ENCODE results near the gene CILP2.
A peak's percentile ranks its signal among the peaks of the same experiment; 100 is the strongest.

CILP2 gene

GRCh38 chr19:19506592-19506991, 31.5 kb upstream of the CILP2 start:
- no peak for DNase-seq

- no peak for DNase-seq
Measured at GRCh38 chr19:19507354-19507753, 30.7 kb upstream of the CILP2 start.

DNA sequence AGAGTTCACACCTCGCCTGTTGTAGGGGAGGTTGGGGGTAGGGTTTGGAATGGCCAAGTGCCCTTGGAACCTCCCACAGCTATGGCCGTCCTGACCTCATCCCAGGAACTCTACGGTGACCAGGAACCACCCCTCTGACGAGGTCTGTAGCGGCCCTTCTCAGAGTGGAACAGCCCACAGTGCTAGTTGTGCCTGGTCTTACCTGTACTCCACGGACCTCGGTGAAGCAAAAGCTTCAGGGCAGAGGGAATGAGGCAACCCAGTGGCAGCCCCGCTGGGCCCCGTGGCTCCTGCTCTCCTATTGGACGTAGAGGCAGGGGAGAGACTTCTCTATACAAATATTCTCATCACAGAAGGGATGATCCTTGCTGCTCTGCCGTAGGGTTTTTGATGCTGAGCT, 29.8 kb upstream of the CILP2 start:
- DNase-seq: no peak

DNA sequence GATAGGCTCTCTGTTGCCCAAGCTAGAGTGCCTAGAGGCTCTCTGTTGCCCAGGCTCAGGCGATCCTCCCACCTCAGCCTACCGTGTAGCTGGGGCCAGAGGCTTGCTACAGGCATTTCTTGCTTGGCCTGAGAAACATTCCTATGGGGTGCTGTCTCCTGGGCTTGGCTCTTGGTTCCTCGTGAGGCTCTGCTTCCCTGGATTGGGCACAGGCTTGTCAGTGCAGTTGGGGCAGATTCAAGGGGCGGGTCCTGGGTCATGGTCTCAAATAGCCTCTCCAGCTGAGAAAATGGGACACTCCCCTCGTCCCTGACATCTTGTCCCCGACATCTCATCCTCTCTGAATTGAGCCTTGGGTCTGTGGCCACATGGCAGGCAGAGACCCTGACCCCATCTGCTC, 27.6 kb upstream of the CILP2 start:
- no peak for DNase-seq

DNA sequence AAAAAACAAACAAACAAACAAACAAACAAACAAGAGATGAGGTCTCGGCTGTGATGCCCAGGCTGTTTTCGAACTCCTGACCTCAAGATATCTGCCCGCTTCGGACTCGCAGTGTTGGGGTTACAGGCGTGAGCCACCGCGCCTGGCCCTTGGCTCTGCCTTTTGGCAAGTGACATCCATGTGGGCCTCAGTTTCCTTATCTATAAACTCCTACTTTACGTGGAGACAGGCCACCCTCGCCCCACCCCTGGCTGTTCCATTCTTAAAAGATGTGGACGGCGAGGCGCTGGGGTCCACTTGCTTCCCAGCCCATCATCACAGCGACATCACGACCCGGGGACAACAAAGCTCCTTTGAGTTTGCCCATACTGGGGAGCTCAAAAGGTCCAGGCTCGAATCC, 24.4 kb upstream of the CILP2 start:
- no peak for DNase-seq

DNA sequence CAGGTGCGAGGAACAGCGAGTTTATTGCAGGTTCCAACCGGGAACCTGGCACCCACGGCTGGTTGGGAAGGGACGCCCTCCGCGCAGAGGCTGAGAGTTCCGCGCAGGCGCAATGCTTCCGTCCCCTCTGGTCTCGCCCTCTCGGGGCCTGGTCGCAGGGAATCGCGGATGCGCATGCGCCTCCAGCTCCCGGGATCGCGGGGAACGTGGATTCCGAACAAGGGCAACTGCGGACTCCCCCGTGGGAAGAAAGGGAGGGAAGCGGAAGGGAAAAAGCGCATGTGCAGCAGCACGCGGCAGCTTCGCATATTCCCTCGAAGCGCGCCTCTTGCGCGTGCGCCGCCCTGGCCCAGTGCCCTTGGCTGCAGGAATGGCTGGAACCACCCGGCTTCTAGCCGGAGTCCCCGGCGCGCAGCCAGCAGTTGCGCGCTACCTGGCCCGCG, 23.8 kb upstream of the CILP2 start:
- DNase-seq: no peak

- no peak for DNase-seq
Measured at GRCh38 chr19:19514881-19515641, 23.0 kb upstream of the CILP2 start, which contains the start of gene TSSK6. Gene TSSK6, minus strand, starts transcription at chr19:19515548. Its CDS starts 121 bp downstream, at chr19:19515427.

DNA sequence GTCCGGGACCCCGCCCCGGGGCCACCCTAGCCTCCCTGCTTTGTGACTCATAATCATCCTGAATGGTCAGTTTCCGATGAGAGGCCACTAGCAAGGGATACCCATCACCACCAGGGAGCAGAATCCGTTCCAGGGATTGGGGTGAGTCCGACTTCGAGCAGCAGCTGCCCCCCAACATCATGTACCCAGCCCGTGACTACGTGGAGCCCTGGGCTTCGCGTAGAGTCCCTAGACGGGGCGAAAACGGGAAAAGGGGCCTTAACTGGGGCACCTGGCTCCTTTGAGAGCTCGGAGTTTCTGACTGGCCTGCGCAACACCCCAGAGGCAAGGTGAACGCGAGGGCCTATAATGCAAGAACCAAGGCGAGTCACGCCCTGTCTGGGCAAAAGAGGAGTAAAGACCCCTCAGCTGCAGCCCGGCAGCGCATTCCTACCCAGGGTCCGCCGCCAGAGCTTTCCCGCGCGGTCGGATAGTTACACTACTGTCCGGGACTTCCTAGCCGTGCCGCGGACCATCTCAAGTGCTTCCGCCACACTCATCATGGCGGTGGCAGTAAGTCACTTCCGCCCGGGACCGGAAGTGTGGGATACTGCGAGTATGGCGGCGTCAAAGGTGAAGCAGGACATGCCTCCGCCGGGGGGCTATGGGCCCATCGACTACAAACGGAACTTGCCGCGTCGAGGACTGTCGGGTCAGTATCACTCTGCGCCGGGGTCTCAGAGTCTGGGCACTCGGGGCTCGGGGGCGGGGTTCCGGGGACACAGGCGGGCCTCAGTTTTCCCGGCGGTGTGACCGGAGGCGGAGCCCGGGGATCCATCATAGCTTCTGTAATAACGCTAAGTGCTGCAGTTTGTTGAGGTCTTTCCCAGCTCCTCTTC, 22.2 kb upstream of the CILP2 start, which contains the start of gene NDUFA13:
Gene NDUFA13 (plus strand): TSS at position 584 of the 878 bp plus-strand sequence. CDS start 14 bp downstream, at position 598.
- DNase-seq: peak; percentile 94

DNA sequence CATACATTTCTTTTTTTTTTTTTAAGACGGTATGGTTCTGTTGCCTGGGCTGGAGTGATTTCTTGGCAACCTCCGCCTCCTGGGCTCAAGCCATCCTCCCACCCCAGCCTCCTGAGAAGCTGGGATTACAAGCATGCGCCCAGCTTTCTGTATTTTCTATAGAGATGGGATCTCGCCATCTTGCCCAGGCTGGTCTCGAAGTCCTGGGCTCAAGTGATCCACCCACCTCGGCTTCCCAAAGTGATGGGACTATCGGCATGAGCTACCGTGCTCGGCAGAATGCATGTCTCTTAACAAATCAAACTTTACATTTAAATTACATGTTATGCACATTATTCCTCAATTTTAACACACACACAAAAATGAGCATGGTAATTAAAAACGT, 20.8 kb upstream of the CILP2 start:
- no peak for DNase-seq

DNA sequence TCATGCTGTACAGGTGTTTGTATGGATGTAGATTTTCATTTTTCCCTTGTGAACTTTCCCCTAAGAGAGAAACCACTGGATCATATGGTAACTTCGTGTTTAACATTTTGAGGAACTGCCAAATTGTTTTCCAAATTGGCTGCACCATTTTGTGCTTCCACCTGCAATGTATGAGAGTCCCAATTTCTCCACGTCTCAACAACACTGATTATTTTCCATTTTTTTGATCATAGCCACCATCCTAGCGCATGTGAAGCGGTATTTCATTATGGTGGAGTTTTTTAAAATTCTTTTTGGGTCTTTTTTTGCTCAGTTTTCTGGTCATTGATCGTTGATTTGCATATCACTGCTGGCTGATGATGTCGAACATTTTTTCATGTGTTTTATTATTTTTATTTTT, 17.1 kb upstream of the CILP2 start:
- no peak for DNase-seq

DNA sequence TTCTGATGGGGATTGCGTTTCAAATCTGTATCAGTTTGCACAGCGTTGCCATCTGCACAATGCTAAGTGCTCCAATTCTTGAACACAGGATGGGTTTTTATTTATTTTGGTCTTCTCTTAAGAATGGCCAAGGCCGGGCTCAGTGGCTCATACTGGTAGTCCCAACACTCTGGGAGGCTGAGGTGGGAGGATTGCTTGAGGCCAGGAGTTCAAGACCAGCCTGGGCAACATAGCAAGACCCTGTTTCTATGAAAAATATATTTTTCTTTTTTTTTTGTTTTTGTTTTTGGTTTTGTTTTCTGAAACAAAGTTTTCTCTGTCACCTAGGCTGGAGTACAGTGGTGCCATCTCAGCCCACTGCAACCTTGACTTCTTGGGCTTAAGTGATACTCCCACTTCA, 14.9 kb upstream of the CILP2 start:
- no peak for DNase-seq

DNA sequence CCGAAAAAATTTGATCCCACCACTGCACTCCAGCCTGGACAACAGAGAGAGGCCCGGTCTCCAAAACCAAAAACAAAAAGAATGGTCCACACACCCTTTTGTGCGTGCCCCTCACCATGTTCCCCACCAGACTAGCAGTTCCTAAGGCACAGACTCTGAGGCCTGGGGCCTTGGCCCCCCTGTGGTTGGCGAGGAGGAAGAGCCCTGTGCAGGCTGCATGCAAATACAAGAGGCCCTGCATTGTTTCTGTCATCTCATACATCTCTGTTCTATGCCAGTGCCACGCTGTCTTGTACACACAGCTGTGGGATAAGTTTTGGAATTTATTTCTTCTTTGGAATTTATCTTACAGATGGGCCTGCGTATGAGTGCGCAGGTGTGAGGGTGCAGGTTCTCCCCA, 14.0 kb upstream of the CILP2 start:
- DNase-seq: no peak

DNA sequence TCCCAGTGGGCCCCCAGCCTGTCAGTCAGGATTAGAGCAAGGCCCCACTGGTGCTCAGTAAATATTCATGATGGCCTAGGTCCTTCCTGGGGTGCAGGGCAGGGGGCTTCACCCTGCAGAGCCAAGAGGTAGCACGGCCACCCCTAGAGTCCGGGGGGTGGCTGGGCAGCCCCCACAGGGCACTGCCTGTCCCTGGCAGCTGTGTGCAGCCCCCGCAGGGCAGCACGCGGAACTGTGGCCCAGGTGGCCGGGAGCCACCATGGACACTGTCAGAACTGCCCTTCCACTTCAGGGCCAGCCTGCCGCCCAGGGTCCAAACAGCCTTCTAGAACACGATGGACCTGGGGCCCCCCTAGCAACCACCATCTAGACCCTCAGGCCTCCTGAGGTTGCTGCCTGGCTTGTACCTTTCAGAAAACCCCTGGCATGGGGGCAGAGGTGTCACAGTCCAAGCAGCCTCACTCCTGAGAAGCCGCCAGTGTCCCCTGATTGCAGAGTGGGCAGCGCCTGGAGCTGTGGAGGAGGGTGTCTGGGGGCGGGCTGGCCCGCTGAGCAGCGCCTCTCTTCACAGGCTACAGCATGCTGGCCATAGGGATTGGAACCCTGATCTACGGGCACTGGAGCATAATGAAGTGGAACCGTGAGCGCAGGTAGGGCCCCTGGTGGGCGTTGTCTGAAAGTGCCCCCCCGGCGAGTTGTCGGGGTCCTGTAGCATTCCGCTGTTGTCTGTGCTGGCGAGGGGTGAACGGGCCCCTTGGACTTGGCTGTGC, 12.3 kb upstream of the CILP2 start:
- DNase-seq: no peak

DNA sequence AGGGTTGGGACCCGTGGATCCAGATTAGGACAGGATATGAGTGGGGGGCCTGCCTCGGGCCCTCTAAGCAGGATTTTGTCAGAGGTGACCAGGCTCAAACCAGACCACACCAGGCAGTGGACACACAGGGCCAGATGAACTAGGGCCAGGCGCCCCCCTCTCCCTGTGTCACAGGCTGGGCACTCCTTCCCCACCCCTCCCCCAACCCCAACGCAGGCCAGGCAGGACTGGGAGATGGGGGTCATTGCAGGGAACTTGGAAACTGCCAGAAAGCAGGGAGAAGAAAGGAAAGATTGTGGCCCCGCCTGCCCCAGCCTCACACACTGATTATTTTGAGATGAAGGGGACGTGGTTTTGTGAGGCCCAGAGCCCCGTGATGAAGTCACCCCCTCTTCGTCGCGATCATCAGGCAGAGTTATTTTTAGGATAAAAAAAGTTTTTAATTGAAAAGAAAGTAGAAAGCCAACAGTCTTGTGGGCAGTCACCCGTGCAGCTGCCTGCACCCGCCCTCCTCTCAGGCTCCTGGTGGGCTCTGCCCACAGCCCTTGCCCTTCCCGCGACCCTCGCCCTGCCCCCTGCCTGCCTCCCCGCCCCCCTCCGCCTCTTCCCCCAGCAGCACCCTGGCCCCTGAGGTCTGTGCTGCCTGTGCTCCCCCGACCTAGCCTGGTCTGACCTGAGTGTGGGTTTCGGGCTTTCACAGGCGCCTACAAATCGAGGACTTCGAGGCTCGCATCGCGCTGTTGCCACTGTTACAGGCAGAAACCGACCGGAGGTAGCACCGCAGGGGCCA, 11.3 kb upstream of the CILP2 start:
- DNase-seq: no peak

DNA sequence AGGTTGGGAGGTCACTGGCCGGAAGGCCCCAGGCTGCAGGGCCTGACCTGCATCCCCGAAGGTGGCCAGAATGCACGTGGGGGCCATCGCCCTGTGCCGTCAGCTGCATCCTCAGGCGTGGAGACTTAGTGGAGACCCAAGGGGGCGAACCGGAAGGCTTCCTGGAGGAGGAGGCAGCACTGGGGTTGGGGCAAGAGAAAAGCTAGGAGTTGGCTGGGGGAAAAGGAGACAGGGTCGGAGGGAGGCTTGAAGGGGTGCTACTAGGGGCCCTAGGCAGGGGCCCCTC, 10.8 kb upstream of the CILP2 start:
- no peak for DNase-seq

DNA sequence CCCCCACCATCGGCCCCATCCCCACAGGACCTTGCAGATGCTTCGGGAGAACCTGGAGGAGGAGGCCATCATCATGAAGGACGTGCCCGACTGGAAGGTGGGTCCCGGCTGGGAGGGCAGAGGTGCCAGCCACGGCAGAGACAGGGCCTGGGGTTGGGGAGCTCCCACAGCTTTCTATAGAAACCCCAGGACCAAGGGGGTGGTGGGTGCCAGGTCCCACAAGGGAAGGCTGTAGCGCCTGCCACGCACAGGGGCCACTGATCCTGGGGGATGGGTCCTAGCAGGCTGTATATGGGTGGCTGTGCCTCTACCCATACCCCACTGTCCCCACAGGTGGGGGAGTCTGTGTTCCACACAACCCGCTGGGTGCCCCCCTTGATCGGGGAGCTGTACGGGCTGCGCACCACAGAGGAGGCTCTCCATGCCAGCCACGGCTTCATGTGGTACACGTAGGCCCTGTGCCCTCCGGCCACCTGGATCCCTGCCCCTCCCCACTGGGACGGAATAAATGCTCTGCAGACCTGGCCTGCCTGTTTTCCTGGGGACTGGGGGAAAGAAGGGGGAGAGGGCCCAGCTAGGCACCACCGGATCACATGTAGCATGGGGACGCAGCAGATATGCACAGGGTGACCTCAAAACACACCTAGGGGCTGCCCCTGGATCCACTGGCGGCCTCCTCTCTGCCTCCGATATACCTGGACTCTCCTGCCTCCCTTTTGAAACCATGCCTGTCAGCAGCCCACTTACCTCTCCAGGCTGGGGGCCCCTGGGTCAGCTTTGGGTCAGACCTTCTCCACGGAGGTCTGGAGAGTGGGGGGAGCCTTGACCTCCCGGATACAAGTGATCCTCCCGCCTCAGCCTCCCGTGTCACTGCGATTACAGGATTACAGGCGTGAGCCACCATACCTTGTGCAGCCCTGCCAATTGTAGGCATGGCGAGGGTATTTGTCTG, 10.1 kb upstream of the CILP2 start:
- DNase-seq: no peak

GRCh38 chr19:19528721-19529490, 9.2 kb upstream of the CILP2 start, which contains the start of gene YJEFN3:
Gene YJEFN3, plus strand, starts transcription at chr19:19528911. Its CDS starts 22 bp downstream, at chr19:19528933.
- no peak for DNase-seq

DNA sequence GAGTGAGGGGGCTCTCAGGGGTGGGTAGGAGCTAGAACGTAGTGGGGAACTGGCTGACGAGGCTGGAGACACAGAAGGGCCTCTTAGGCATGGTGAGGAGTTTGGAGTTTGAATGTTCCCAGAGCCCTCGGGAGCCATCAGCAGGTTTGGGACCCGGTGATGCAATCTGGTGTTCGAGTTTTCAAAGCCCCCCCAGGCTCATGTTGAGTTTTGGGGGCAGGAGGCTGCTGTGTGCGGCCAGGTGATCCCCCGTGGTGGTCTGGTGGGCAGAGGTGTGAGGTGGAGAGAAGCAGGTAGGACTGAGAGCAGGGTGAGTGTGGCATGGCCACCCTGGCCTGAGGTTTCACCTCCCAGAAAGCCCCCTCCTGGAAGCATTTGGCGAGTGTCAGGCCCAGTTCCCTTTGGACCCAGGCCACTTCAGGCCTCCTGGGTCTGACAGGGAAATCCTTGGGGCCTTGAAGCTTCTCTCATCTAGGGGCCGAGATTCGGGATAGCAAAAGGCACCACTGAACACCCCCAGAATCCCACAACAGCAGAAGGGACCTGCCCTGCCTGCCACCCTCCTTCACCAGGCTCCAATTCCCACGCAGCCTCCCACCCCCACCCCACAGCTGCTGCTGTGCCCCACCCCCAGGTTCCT, 8.2 kb upstream of the CILP2 start:
- no peak for DNase-seq

DNA sequence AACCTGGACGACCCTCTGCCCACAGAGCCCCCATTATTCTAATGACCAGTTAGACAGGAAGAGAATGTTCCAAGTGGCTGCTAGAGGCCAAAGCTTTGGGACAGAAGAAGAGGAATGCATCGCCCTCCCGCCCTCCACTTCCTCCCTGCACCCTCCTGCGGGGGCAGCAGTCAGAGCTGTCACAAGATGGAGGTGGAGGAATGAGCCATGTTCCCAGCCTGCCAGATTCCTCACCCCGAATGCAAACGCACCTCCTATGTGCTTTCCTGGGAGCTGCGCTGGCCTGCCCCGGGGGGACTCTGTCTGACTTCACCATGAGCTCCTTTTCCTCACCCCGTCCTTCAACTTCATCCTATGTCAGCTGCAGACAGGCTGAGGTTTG, 7.7 kb upstream of the CILP2 start:
- DNase-seq: no peak

DNA sequence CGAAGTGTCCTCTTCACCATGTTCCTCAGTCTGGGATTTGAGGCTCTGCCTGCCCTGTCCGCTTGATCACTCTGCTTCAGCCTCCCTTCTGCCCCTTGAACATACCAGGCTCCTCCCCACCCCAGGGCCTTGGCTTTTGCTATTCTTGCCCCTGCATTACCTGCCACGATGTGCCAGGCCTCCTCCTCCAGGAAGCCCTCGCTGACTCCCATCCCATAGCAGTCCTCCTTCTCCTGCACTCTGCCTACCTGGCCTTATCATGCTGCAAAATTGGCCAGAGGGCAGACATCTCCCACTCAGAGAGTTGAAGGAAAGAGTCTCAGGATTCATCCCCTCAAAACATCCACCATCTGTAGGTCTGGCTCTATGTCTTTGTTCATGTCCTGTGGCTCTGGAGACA, 7.2 kb upstream of the CILP2 start:
- no peak for DNase-seq

Measured in CD4-positive, alpha-beta T cell treated with Interleukin-4 for 4 hours (primary cell).